HG03139 (cell line): Measurements from ENCODE around the gene HTT.

ENCODE experiments used
- ATAC-seq: cut with Tn5 transposase; IDR thresholded peaks from one replicate; pipeline ENCODE4 v1.9.1; 2021; ENCODE audit not compliant: unreplicated experiment

HTT gene

GRCh38 chr4:3285558-3286334 lies 211.3 kb downstream of the HTT start:
- ATAC-seq, result peak; percentile 76

DNA sequence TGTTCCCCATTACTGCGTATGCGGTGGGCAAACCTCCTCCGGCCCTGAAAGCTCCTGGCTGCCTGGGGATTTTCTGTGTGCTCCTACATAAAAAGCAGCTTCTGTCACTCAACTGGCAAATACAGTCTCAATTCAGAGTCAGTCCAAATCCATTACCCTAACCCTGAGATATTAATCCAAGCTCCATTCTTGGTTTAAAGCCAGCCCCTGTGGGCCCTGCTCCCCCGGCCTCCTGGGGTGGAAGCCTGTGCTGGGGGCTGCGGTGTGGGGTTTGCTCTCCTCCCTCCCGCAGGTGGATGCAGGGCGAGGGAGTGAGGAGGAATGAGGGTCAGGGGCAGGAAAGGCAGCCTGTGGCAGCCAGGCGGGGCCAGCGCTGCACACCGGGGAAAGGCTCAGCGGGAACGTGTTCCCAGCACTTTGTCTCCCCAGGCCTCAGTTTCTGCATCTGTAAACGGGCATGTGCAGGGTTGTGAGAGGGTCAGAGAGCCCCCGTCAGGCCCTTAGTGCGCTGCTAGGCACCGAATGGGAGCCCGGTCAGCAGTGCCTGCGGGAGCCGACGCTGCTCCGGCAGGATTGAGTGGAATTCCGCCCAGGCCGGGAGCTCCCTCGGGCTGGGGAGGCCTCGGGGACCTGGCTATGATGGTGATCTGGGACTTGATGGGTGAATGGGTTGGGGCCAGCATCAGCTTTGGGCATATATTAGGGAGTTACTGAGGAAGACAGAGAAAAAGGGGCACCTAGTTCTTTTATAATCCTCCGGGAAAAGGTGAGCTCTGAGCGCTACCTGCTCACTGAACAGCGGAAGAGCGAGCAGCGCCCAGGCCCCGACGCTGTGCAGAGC lies 212.1 kb downstream of the HTT start:
- no peak for ATAC-seq

DNA sequence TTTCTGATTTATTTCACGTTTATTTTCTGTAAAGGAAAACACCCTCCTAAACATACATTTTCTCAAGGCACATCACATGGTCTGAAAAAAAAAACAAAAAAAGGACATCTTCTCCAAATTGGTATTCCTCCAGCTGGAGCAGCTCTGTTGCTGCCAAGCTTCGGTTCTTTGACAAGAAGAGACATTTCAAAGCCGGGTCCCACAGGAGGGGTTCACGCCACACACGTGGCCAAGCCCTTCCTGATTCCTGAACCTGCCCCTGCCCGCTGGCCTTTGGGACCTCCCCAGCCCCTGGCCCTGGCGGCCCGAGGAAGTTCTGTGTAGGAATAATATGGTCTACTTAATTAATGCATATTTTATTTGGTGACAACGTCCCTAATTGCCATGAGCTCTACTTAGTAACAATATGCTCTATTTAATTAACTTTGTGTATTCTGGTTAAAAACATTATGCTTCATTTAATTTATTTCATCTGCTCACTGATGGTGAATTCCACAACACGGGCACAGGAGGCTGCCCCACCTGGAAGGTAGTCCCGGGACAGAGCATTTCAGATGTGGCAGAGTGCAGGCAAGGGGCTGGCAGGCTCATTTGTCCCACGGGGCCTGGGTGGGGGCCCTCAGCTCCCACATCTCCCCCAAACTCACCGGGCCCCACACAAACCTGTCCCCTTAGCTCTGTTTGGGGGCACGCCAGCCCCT lies 212.9 kb downstream of the HTT start:
- no peak for ATAC-seq

GRCh38 chr4:3287972-3288570 lies 213.6 kb downstream of the HTT start:
- no peak for ATAC-seq

DNA sequence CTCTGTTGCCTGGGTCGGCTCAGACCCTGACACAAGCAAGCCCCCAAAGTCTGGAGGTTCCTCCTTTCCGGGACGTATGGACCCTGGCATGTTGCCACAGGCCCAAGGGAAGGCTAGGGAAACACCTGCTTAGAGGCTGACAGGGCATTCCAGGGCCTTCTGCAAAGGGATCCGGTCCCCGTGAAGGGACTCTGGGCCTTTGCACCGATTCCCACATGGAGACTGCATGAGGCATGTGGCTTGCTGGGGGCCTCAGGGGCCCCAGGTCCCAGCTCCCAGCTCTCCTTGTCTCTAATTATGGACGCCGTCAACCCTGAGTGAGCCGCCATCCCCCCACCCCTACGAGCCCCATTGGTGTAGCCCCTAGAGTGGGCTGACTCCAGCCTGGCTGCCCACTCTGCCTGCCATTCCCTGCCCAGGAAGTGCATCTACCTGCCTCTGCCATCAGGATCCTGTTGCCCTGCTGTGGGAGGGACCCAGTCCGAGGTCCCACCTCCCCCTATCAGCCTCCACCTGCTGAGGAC lies 214.2 kb downstream of the HTT start:
- no peak for ATAC-seq

DNA sequence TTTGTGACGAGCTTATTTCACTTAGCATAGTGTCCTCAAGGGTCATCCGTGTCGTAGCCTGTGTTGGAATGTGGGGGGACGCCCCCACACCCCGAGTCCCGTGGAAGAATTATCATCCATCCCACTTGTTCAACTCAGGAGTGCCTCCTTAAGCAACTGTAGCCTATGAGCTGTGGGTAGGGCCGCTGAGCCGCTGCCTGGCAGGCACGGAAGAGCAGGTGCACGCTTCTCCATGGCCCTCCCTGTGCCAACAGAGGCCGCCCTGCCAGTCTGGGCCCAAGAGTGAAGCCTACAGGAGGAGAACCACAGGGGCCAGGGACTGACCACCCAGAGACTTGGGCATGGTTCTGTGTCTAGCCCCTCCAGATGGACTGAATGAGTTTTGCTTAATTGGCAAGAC lies 216.0 kb downstream of the HTT start:
- no peak for ATAC-seq

GRCh38 chr4:3290889-3291321 lies 216.4 kb downstream of the HTT start:
- no peak for ATAC-seq

DNA sequence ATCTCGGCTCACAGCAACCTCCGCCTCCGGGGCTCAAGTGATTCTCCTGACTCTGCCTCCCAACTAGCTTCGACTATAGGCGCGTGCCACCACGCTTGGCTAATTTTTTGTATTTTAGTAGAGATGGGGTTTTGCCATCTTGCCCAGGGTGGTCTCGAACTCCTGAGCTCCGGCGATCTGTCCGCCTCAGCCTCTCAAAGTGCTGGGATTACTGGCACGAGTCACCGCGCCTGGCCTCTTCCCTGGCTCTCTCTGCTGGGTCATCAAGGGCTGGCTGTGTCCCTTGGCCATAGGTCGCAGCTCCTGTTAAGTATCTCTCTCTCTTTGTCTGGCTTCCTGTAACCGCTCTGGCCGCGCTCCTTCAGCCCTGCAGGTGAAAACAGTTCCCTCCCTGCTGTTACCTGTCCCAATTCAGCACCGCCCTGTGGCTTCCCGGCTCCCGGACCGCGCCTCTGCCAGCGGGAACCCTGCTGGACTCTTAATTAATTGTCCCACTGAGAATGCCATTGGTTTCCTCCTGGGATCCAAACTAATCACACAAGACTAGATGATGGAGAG lies 217.0 kb downstream of the HTT start:
- ATAC-seq, result no peak

GRCh38 chr4:3291969-3292570 lies 217.6 kb downstream of the HTT start:
- ATAC-seq, result peak; percentile 4

DNA sequence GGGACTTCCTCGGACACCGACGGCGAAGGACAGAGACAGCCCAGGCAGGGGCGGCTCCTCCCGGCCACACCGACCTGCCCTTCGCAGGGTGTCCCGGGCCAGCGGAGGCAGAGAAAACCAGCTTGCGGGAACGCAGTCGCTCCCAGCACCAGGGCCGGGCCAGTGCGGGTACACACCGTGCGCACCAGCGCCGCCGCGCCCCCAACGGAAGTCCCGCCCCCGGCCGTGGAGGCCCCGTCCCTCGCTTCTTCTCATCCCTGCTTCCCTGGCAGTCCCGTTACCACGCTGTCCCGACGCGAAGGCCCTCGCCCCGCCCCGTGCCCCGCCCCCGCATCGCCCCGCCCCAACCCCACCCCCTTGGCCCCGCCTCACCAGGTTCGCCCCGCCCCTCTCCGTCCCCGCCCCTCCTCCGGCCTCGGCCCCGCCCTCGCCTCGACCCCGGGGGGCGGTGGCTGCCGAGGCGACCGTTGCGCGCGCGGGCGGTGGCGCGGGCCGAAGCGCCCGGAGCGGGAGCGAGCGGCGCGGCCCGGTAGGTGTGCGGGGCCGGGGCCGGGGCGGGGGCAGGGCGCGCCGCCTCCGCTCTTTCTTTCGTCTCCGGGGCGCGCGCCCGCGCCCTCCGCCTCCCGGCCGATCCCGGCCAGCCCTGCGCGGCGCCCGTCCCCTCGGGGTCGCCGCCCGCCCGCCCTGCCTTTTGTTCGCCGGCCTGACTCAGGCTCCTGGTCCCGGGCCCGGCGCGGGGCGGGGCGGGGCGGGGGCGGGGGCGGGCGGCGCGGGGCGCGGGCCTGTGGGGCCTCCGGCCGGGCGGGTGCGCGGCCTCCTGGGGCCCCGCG lies 218.3 kb downstream of the HTT start, which contains the start of gene RGS12:
Gene RGS12 (plus strand): TSS at position 451 of the 830 bp plus-strand sequence. CDS start 23,150 bp downstream, outside the sequence.
- ATAC-seq, result peak; percentile 86
